Measurements from ENCODE around the gene AVPI1.

GRCh38 chr10:97659589-97659988 is 27.5 kb downstream of the AVPI1 start:
- TF ChIP-seq HDGF (IDR thresholded peaks at IDR 0.05; ENCODE audit: borderline replicate concordance) = no peak
- no peak for TF ChIP-seq FOXM1 (IDR thresholded peaks at IDR 0.05; ENCODE audit: borderline replicate concordance)
- TF ChIP-seq SUZ12 (IDR thresholded peaks at IDR 0.05) = no peak
- no peak for TF ChIP-seq FOXA1 (IDR thresholded peaks at IDR 0.05)
- TF ChIP-seq ARNT (IDR thresholded peaks at IDR 0.05) = no peak
- TF ChIP-seq TARDBP (IDR thresholded peaks at IDR 0.05) = no peak
- TF ChIP-seq FOXK2 (IDR thresholded peaks at IDR 0.05) = no peak
- no peak for TF ChIP-seq PKNOX1 (IDR thresholded peaks at IDR 0.05)

Data from HEK293T (cell line).